Activated naive CD4-positive, alpha-beta T cell treated with anti-CD3 and anti-CD28 coated beads, Interleukin-2, amount 50 U/mL, for 24 hours (primary cell): ENCODE measurements around the gene STRN3.
"Not testable (repeated sequence)": the region's sequence is repeated elsewhere in the genome, so short reads cannot be mapped to it uniquely, and the experiment has no call there.

Experiments
- H3K27ac Mint-ChIP-seq: one replicate; pipeline ENCODE4 v1.8.0; 2021; ENCODE audit warnings: mild to moderate bottlenecking, mixed read lengths
- H3K27me3 Mint-ChIP-seq: one replicate; pipeline ENCODE4 v1.8.0; 2021; ENCODE audit warnings: mixed read lengths
- H3K36me3 Mint-ChIP-seq: one replicate; pipeline ENCODE4 v1.8.0; 2021; ENCODE audit warnings: mixed read lengths
- H3K4me1 Mint-ChIP-seq: one replicate; pipeline ENCODE4 v1.8.0; 2021; ENCODE audit warnings: mixed read lengths
- H3K4me3 Mint-ChIP-seq: one replicate; pipeline ENCODE4 v1.8.0; 2021; ENCODE audit warnings: mild to moderate bottlenecking, mixed read lengths
- H3K9me3 Mint-ChIP-seq: one replicate; pipeline ENCODE4 v1.8.0; 2021; ENCODE audit warnings: mixed read lengths

Gene STRN3

DNA sequence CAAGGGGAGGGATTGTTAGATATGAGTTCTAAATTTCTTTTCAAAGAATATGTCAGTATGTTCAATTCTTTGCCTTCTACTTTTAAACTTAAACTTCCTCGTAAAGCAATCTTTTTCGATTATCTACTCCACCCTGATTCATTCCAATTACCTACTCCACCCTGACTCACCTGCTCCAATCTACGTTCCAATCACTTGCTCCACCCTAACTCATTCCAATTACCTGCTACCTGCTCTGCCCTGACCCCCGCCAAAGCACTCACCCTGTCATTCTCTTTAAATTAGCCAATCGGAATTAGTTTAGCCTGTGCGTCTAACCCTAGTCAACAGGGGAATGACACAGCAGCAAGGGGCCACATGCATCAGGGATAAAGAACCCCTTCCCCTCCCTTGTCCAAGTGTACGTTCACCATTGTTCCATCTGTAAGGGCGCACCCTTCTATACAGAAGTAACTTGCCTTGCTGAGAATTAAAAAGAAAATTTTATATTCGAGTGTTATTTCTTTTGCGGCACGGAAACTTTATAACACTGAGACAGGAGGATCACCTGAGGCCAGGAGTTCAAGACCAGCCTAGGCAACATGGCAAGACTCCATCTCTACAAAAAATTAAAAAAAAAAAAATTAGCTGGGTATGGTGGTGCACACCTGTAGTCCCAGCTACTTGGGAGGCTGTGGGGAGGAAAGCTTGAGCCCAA, 54.0 kb downstream of the STRN3 start:
- not testable (repeated sequence) for H3K9me3 Mint-ChIP-seq, H3K36me3 Mint-ChIP-seq, H3K27ac Mint-ChIP-seq, H3K4me3 Mint-ChIP-seq, H3K27me3 Mint-ChIP-seq
- H3K4me1 Mint-ChIP-seq, result peaks cover 67% of the 10 kb centered on the region

DNA sequence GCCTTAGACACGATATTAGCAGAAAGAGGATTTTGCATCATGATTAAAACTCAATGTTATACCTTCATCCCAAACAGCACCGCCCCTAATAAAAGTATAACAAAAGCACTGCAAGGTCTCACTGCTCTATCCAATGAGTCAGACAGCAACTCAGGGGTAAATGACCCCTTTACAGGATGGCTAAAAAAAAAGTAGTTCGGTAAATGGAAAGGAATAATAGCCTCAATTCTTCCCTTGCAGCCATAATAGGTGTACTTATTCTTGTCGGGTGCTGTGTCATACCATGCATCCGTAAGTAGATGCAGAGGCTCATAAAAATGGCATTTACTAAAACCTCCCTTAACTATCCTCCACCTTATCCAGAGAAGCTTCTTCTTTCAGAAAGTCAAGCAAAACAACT, 54.6 kb downstream of the STRN3 start:
- Mint-ChIP-seq H3K27ac (no peak overlapping the region), H3K4me3 (no peak overlapping the region), H3K27me3 (no peaks in the 10 kb centered on the region), H3K4me1 (peaks cover 67% of the 10 kb centered on the region), H3K36me3 (peaks cover 5% of the 10 kb centered on the region), H3K9me3 (no peaks in the 10 kb centered on the region)

- H3K4me3 Mint-ChIP-seq, H3K9me3 Mint-ChIP-seq, H3K27me3 Mint-ChIP-seq: not testable (repeated sequence)
- H3K4me1 Mint-ChIP-seq, result peaks cover 59% of the 10 kb centered on the region
- H3K36me3 Mint-ChIP-seq, result peaks cover 18% of the 10 kb centered on the region
- H3K27ac Mint-ChIP-seq, result peak overlapping the region; percentile 20
These were observed 56.4 kb downstream of the STRN3 start for GRCh38 chr14:30969796-30970195.

DNA sequence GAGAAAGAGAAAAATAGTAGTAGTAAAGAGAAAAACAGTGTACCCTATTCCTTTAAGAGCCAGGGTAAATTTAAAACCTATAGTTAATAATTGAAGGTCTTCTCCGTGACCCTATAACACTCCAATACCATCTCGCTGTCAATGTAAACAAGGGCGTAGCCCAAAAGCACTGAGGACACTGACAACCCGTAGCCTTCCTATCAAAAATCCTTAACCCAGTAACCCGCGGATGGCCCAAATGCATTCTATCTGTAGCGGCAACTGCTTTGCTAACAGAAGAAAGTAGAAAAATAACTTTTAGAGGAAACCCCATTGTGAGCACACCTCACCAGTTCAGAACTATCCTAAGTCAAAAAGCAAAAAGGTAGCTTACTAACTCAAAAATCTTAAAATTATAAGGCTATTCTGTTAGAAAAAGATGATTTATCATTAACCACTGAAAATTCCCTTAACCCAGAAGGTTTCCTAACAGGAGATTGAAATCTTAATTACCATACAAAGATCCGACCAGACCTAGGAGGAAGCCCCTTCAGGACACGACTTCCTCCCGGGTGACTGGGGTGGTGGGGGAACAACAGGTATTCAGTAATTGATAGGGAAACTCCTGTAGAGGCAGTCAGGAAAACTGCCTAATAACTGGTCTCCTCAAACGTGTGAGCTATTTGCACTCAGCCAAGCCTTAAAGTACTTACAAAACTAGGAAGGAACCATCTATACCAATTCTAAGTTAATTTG, 58.6 kb downstream of the STRN3 start:
- H3K4me3 Mint-ChIP-seq, H3K27me3 Mint-ChIP-seq, H3K9me3 Mint-ChIP-seq, H3K27ac Mint-ChIP-seq: not testable (repeated sequence)
- Mint-ChIP-seq H3K4me1 (peaks cover 52% of the 10 kb centered on the region), H3K36me3 (peaks cover 27% of the 10 kb centered on the region)

- Mint-ChIP-seq H3K9me3 (peaks cover 6% of the 10 kb centered on the region), H3K4me1 (peaks cover 45% of the 10 kb centered on the region), H3K27me3 (no peaks in the 10 kb centered on the region), H3K36me3 (peaks cover 27% of the 10 kb centered on the region), H3K27ac (no peak overlapping the region), H3K4me3 (no peak overlapping the region)
These were observed 59.5 kb downstream of the STRN3 start for GRCh38 chr14:30966415-30967363.

- H3K9me3 Mint-ChIP-seq, H3K27ac Mint-ChIP-seq, H3K4me3 Mint-ChIP-seq, H3K27me3 Mint-ChIP-seq: not testable (repeated sequence)
- peaks cover 29% of the 10 kb centered on the region for H3K36me3 Mint-ChIP-seq
- H3K4me1 Mint-ChIP-seq, result peaks cover 45% of the 10 kb centered on the region
These were observed 60.3 kb downstream of the STRN3 start for GRCh38 chr14:30965861-30966260.

GRCh38 chr14:30962537-30962936, 63.6 kb downstream of the STRN3 start:
- not testable (repeated sequence) for H3K9me3 Mint-ChIP-seq, H3K4me3 Mint-ChIP-seq, H3K27ac Mint-ChIP-seq, H3K27me3 Mint-ChIP-seq
- Mint-ChIP-seq H3K4me1 (peaks cover 53% of the 10 kb centered on the region), H3K36me3 (peaks cover 33% of the 10 kb centered on the region)

- Mint-ChIP-seq H3K27ac (no peak overlapping the region), H3K4me3 (no peak overlapping the region), H3K9me3 (peaks cover 6% of the 10 kb centered on the region), H3K36me3 (peaks cover 28% of the 10 kb centered on the region), H3K27me3 (no peaks in the 10 kb centered on the region), H3K4me1 (peaks cover 57% of the 10 kb centered on the region)
These were observed 64.8 kb downstream of the STRN3 start for GRCh38 chr14:30961330-30961729.

DNA sequence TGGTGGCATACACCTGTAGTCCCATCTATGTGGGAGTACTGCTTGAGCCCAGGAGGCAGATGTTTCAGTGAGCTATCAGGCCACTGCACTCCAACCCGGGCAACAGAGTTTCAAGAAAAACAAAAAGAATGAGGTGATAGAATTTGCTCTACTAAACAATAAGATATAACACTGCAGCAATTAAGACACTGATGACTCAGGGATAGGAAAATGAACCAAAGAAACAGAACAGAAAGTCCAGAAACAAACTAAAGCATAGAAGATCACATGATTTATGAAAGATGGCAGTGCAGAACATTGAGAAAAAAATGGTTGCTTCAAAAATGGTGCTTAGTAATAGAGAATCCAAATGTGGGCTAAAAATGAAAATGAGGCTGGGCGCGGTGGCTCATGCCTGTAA, 66.0 kb downstream of the STRN3 start:
- peak overlapping the region; percentile 25 for H3K27ac Mint-ChIP-seq
- peaks cover 50% of the 10 kb centered on the region for H3K4me1 Mint-ChIP-seq
- peaks cover 18% of the 10 kb centered on the region for H3K36me3 Mint-ChIP-seq

DNA sequence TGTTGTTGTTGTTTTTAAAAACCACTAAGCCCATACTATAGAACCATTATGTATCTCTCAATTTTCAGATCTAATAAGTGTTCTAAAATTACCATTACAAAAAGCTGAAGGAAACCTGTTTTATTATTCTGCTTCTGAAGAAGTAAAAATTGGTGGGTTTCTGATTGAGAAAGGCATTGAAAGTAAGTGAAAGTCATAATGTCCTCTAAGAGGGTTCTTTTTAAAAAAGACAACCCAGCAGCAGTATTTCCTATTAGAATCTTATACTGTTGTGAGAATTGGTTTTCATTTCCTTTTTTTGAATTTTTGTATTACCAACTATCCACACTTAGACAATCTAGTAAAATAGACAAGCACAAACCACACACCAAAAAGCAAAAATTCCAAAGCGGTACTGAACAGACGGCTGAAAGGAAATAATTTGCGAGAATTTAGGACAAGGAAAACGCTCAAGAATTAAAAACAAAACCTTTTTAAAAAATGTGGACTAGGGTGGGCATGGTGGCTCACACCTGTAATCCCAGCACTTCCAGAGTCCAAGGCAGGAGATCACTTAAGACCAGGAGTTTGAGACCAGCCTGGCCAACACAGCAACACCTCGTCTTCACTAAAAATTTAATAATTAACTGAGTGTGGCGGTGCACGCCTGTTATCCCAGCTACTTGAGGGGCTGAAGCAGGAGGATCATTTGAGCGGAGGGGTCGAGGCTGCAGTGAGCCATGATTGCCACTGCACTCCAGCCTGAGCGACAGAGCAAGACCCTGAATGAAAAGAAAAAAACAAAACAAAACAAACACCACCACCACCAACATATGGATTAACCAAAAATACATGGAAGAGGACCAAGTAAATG, 67.4 kb downstream of the STRN3 start:
- H3K4me3 Mint-ChIP-seq, result no peak overlapping the region
- H3K36me3 Mint-ChIP-seq, result peaks cover 15% of the 10 kb centered on the region
- peaks cover 40% of the 10 kb centered on the region for H3K4me1 Mint-ChIP-seq
- no peak overlapping the region for H3K27ac Mint-ChIP-seq
- no peaks in the 10 kb centered on the region for H3K27me3 Mint-ChIP-seq
- no peaks in the 10 kb centered on the region for H3K9me3 Mint-ChIP-seq

More for the DNA sequence above, 66.0 kb downstream of the STRN3 start:
- H3K9me3 Mint-ChIP-seq, result no peaks in the 10 kb centered on the region
- H3K27me3 Mint-ChIP-seq, result no peaks in the 10 kb centered on the region
- no peak overlapping the region for H3K4me3 Mint-ChIP-seq

GRCh38 chr14:30957813-30958370, 68.3 kb downstream of the STRN3 start:
- no peak overlapping the region for H3K27ac Mint-ChIP-seq
- H3K9me3 Mint-ChIP-seq, result no peaks in the 10 kb centered on the region
- H3K36me3 Mint-ChIP-seq, result peaks cover 12% of the 10 kb centered on the region
- no peaks in the 10 kb centered on the region for H3K27me3 Mint-ChIP-seq
- H3K4me3 Mint-ChIP-seq, result no peak overlapping the region
- H3K4me1 Mint-ChIP-seq, result peaks cover 34% of the 10 kb centered on the region

DNA sequence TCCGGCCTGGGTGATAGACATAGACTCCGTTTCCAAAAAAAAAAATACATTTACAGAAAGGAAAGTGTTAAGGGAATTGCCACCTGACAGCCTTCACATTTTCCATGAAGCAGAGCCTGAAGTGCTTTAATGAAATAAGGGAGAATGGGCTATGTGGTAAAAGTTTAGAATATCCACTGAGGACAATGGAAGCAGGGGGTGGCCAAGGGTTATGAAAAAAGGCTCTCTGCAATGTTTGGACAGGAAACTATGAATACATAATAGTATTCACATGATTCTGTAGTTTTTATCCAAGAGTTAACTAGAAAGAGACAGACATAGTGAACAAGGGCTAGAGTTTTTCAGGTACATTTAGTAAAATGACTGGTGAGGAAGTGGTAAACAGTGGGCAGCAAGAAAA, 76.5 kb downstream of the STRN3 start:
- no peaks in the 10 kb centered on the region for H3K9me3 Mint-ChIP-seq
- no peak overlapping the region for H3K27ac Mint-ChIP-seq
- no peak overlapping the region for H3K4me3 Mint-ChIP-seq
- peaks cover 28% of the 10 kb centered on the region for H3K36me3 Mint-ChIP-seq
- peaks cover 6% of the 10 kb centered on the region for H3K4me1 Mint-ChIP-seq
- no peaks in the 10 kb centered on the region for H3K27me3 Mint-ChIP-seq

DNA sequence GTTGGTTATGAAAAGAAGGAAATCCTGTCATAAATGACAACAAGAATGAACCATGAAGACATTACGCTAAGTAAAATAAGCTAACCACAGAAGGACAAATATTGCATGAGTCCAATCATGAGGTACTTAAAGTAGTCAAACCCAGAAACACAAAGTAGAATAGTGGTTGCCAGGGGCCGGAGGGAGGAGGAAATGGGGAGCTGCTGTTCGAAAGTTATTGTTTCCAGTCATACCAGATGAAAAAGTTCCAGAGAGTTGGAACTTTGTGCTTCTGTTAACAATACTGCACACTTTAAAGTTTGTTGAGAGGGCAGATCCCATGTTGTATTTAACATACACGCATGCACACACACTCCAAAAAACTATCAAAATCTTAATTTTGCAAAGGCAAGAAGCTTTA, 82.5 kb downstream of the STRN3 start:
- Mint-ChIP-seq H3K36me3 (peaks cover 24% of the 10 kb centered on the region), H3K9me3 (no peaks in the 10 kb centered on the region), H3K4me1 (peaks cover 6% of the 10 kb centered on the region), H3K27ac (no peak overlapping the region), H3K27me3 (no peaks in the 10 kb centered on the region), H3K4me3 (no peak overlapping the region)

DNA sequence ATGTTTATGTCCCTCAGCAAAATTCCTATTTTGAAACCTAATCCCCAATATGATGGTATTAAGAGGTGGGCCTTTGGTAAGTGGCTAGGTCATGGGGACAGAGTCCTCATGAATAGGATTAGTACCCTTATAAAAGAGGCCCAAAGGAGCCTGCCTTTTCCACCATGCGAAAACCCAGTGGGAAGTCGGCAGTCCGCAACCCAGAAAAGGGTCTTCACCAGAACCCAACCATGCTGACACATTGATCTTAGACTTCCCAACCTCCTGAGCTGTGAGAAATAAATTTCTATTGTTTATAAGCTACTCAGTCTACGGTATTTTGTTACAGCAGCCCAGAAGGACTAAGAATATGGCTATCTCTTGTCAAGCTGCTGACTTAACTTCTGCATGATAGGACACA, 85.3 kb downstream of the STRN3 start:
- Mint-ChIP-seq H3K9me3 (no peaks in the 10 kb centered on the region), H3K27me3 (no peaks in the 10 kb centered on the region), H3K36me3 (peaks cover 10% of the 10 kb centered on the region), H3K4me3 (no peak overlapping the region), H3K4me1 (no peaks in the 10 kb centered on the region), H3K27ac (no peak overlapping the region)

- no peaks in the 10 kb centered on the region for H3K4me1 Mint-ChIP-seq
- peaks cover 13% of the 10 kb centered on the region for H3K36me3 Mint-ChIP-seq
- H3K9me3 Mint-ChIP-seq, result no peaks in the 10 kb centered on the region
- H3K4me3 Mint-ChIP-seq, result no peak overlapping the region
- H3K27me3 Mint-ChIP-seq, result no peaks in the 10 kb centered on the region
- no peak overlapping the region for H3K27ac Mint-ChIP-seq
These were observed 87.6 kb downstream of the STRN3 start for GRCh38 chr14:30938617-30939016.
